ENCODE results near the gene ADAT3.
"Not testable (repeated sequence)": the region's sequence is repeated elsewhere in the genome, so short reads cannot be mapped to it uniquely, and the experiment has no call there.

GRCh38 chr19:1876496-1877279 lies 28.5 kb upstream of the ADAT3 start:
- not testable (repeated sequence) for TF ChIP-seq CTBP1 (IDR thresholded peaks at IDR 0.05; ENCODE audit: borderline replicate concordance); FOXM1 (IDR thresholded peaks at IDR 0.05; ENCODE audit: borderline replicate concordance); FOXA1 (IDR thresholded peaks at IDR 0.05); SP1 (IDR thresholded peaks at IDR 0.05); ELF4 (IDR thresholded peaks at IDR 0.05); L3MBTL2 (conservative IDR thresholded peaks at IDR 0.05); PKNOX1 (IDR thresholded peaks at IDR 0.05); TARDBP (IDR thresholded peaks at IDR 0.05); ARNT (IDR thresholded peaks at IDR 0.05); FOXK2 (IDR thresholded peaks at IDR 0.05); SUZ12 (IDR thresholded peaks at IDR 0.05); NFRKB (IDR thresholded peaks at IDR 0.05)

Measured in HEK293T (cell line).